Lung (tissue), 12 donors: ENCODE data around the gene MYO5B. TPM values are rescaled to one million over a fixed set of nuclear protein-coding genes. Genes with fewer than 3 reads are reported as not detected.

Source experiments
- ATAC-seq: fragments of 200-7000 bp; cut with Tn5 transposase; one replicate; pipeline ENCODE4 v1.9.1; 2020; ENCODE audit warnings: moderate number of reproducible peaks; ENCODE audit not compliant: insufficient read depth, low FRiP score
- DNase-seq, 3 donors: peaks; one replicate each; pipeline ENCODE4 v3.0.0-alpha.2; 2013 to 2017
- H3K27ac ChIP-seq, 2 donors: one replicate each; pipeline ENCODE4 v1.5.1; 2013; ENCODE audit warnings: mild to moderate bottlenecking in 2 of 2, moderate library complexity in 2 of 2, control low read depth in 1 of 2, inconsistent platforms in 1 of 2, low read depth in 1 of 2, low read length in 1 of 2
- H3K27me3 ChIP-seq, 3 donors: one replicate each; pipeline ENCODE4 v1.5.1; 2013; ENCODE audit warnings: low read length in 2 of 3; ENCODE audit not compliant: control insufficient read depth in 3 of 3, insufficient read depth in 3 of 3
- H3K36me3 ChIP-seq, 4 donors: one replicate each; pipeline ENCODE4 v1.5.1; 2013; ENCODE audit warnings: low read length in 4 of 4, mild to moderate bottlenecking in 1 of 4, moderate library complexity in 1 of 4; ENCODE audit not compliant: control insufficient read depth in 4 of 4, insufficient read depth in 4 of 4
- H3K4me1 ChIP-seq, 5 donors: one replicate each; pipeline ENCODE4 v1.5.1; 2013; ENCODE audit warnings: low read length in 5 of 5, mild to moderate bottlenecking in 2 of 5, moderate library complexity in 1 of 5; ENCODE audit not compliant: control insufficient read depth in 5 of 5, insufficient read depth in 5 of 5
- H3K4me3 ChIP-seq: one replicate; pipeline ENCODE4 v1.5.1; 2013; ENCODE audit warnings: mild to moderate bottlenecking, control low read depth, moderate library complexity
- H3K9ac ChIP-seq, 2 donors: one replicate each; pipeline ENCODE4 v1.5.1; 2013; ENCODE audit warnings: low read length in 2 of 2, control low read depth in 1 of 2; ENCODE audit not compliant: insufficient read depth in 1 of 2
- H3K9me3 ChIP-seq, 4 donors: one replicate each; pipeline ENCODE4 v1.5.1; 2013; ENCODE audit warnings: low read length in 3 of 4, mild to moderate bottlenecking in 1 of 4, moderate library complexity in 1 of 4; ENCODE audit not compliant: control insufficient read depth in 4 of 4, insufficient read depth in 3 of 4
- CTCF ChIP-seq: IDR thresholded peaks from 2 replicates; pipeline ENCODE4 v1.5.1; 2012; ENCODE audit warnings: mild to moderate bottlenecking; ENCODE audit errors: control extremely low read depth, extremely low read depth
- WGBS, 2 donors: extraction: QIAGEN DNeasy Blood & Tissue Kit; methylation state at CpG; one replicate each; pipeline ENCODE4 v1.1.7; 2013; 5-methylcytosine and 5-hydroxymethylcytosine counted together
- polyA plus RNA-seq, 2 donors: library from polyadenylated mRNA; stranded (reverse); fragments of 200-250 nt; gene quantifications; one replicate each; pipeline ENCODE4 v1.2.1, GENCODE V29; 2013
- total RNA-seq, 2 donors: library from RNA; depleted of rRNA in 1 of 2; stranded (reverse); fragments of >200 nt in 1 of 2; gene quantifications; one replicate each; pipeline ENCODE4 v1.2.1, GENCODE V29; 2014 to 2021
- donor health status: control.
- donor health status: control.
- donor health status: Bipolar disorder and iron deficiency.
- donor health status: healthy.
- donor health status: DM: yes; HTN: yes; CAD: no.

Gene MYO5B
- total and polyA plus RNA-seq, 4 donors = 9.7 to 25.6 (median 19.7) TPM

- TF ChIP-seq CTCF = no peak
- Histone ChIP-seq H3K4me3 (no peak overlapping the region), H3K9ac (no peak overlapping the region), H3K9me3 (no peaks in the 10 kb centered on the region), H3K4me1 (no peaks in the 10 kb centered on the region), H3K27me3 (no peaks in the 10 kb centered on the region), H3K27ac (no peak overlapping the region), H3K36me3 (no peaks in the 10 kb centered on the region)
- ATAC-seq (no peak), DNase-seq (no peak)
- 58 to 65% methylated on average over 3 of the region's 3 CpGs for WGBS, 2 donors
These were observed 314.3 kb downstream of the MYO5B start for GRCh38 chr18:49880661-49881060.

- no peaks in the 10 kb centered on the region for H3K27me3 ChIP-seq
- 54 to 60% methylated on average over 3 of the region's 3 CpGs for WGBS, 2 donors
These were observed 315.7 kb downstream of the MYO5B start for GRCh38 chr18:49879271-49879580.

GRCh38 chr18:49878567-49879270 lies 316.2 kb downstream of the MYO5B start:
- no peaks in the 10 kb centered on the region for H3K9me3 ChIP-seq
- no peaks in the 10 kb centered on the region for H3K27me3 ChIP-seq
- no peak overlapping the region for H3K4me3 ChIP-seq
- no peak overlapping the region for H3K9ac ChIP-seq
- H3K36me3 ChIP-seq = no peaks in the 10 kb centered on the region
- no peak overlapping the region for H3K27ac ChIP-seq
- ATAC-seq = peak; percentile 38
- WGBS, 2 donors = 73 to 80% methylated on average over 10 of the region's 10 CpGs
- TF ChIP-seq CTCF = no peak
- no peak for DNase-seq
- H3K4me1 ChIP-seq = no peaks in the 10 kb centered on the region

More at GRCh38 chr18:49879271-49879580, 315.7 kb downstream of the MYO5B start:
- Histone ChIP-seq H3K9ac (no peak overlapping the region), H3K4me3 (no peak overlapping the region), H3K27ac (no peak overlapping the region), H3K36me3 (no peaks in the 10 kb centered on the region), H3K9me3 (no peaks in the 10 kb centered on the region), H3K4me1 (no peaks in the 10 kb centered on the region)
- TF ChIP-seq CTCF = no peak
- DNase-seq (no peak), ATAC-seq (no peak)

- no peak for TF ChIP-seq CTCF
- DNase-seq (peak in 1 of 3 donors; percentile 25), ATAC-seq (peak; percentile 58)
- Histone ChIP-seq H3K36me3 (no peaks in the 10 kb centered on the region), H3K4me1 (no peaks in the 10 kb centered on the region), H3K4me3 (no peak overlapping the region), H3K9me3 (no peaks in the 10 kb centered on the region), H3K27me3 (no peaks in the 10 kb centered on the region), H3K9ac (no peak overlapping the region), H3K27ac (no peak overlapping the region)
- WGBS, 2 donors = 74 to 84% methylated on average over 2 of the region's 2 CpGs
These were observed 316.9 kb downstream of the MYO5B start for GRCh38 chr18:49878015-49878414.
